ENCODE results near the gene INSR. TPM values are rescaled to one million over a fixed set of nuclear protein-coding genes. Genes with fewer than 3 reads are reported as not detected.
A peak's percentile ranks its signal among the peaks of the same experiment; 100 is the strongest.

INSR gene
- total RNA-seq, 4 donors from 2014 or later = 46.0 to 97.6 (median 68.3) TPM

GRCh38 chr19:7074705-7075282 is 219.4 kb downstream of the INSR start:
- TF ChIP-seq POLR2A (IDR thresholded peaks at IDR 0.05) (no peak), CTCF (IDR thresholded peaks at IDR 0.05) (no peak)
- Histone ChIP-seq H3K27ac (no peak overlapping the region), H3K4me3 (no peak overlapping the region), H3K4me1 (no peaks in the 10 kb centered on the region), H3K36me3 (no peaks in the 10 kb centered on the region), H3K9me3 (peaks cover 0 to 43% of the 10 kb centered on the region in 2 donors), H3K27me3 (no peaks in the 10 kb centered on the region)
- no peak for DNase-seq
- intact Hi-C loops (cut with DNase I; ENCODE audit: low total_unique reads) = no loop called here

- Histone ChIP-seq H3K4me3 (no peak overlapping the region), H3K4me1 (no peaks in the 10 kb centered on the region), H3K27ac (no peak overlapping the region), H3K9me3 (peaks cover 0 to 21% of the 10 kb centered on the region in 2 donors), H3K36me3 (no peaks in the 10 kb centered on the region), H3K27me3 (no peaks in the 10 kb centered on the region)
- DNase-seq = no peak
- TF ChIP-seq CTCF (IDR thresholded peaks at IDR 0.05) (no peak), POLR2A (IDR thresholded peaks at IDR 0.05) (no peak)
- intact Hi-C loops (cut with DNase I; ENCODE audit: low total_unique reads) = no loop called here
These were observed 221.7 kb downstream of the INSR start for GRCh38 chr19:7072541-7072940.

GRCh38 chr19:7069904-7070226 is 224.3 kb downstream of the INSR start:
- no peak for TF ChIP-seq POLR2A (IDR thresholded peaks at IDR 0.05)
- Histone ChIP-seq H3K9me3 (no peaks in the 10 kb centered on the region), H3K4me3 (peak overlapping the region; percentile 67 to 91), H3K4me1 (no peaks in the 10 kb centered on the region), H3K36me3 (no peaks in the 10 kb centered on the region), H3K27ac (peak overlapping the region; percentile 68 to 82), H3K27me3 (no peaks in the 10 kb centered on the region)
- intact Hi-C loops (cut with DNase I; ENCODE audit: low total_unique reads) = no loop called here
- DNase-seq = no peak

- no peaks in the 10 kb centered on the region for H3K9me3 ChIP-seq
- intact Hi-C loops (cut with DNase I; ENCODE audit: low total_unique reads) = no loop called here
- peak; percentile 98 to 99 for DNase-seq
- H3K4me1 ChIP-seq = no peaks in the 10 kb centered on the region
- no peak for TF ChIP-seq CTCF (IDR thresholded peaks at IDR 0.05)
- TF ChIP-seq POLR2A (IDR thresholded peaks at IDR 0.05) = peak in 1 of 2 donors; percentile 42
- peak within 1 kb of the TSS; percentile 68 to 82 for H3K27ac ChIP-seq
- H3K27me3 ChIP-seq = no peaks in the 10 kb centered on the region
- H3K4me3 ChIP-seq = peak within 1 kb of the TSS; percentile 67 to 91
- H3K36me3 ChIP-seq = no peaks in the 10 kb centered on the region
These were observed 224.9 kb downstream of the INSR start, which contains the start of gene ZNF557 for GRCh38 chr19:7069042-7069903. Gene ZNF557 (plus strand): TSS chr19:7069703. CDS start chr19:7075075, 5,372 bp downstream.

- H3K27ac ChIP-seq = peak overlapping the region; percentile 18 to 68
- no peak for TF ChIP-seq CTCF (IDR thresholded peaks at IDR 0.05)
- no peak for TF ChIP-seq POLR2A (IDR thresholded peaks at IDR 0.05)
These were observed 225.6 kb downstream of the INSR start for GRCh38 chr19:7068599-7068998.

More at GRCh38 chr19:7068599-7068998, 225.6 kb downstream of the INSR start:
- no peaks in the 10 kb centered on the region for H3K27me3 ChIP-seq
- no peaks in the 10 kb centered on the region for H3K36me3 ChIP-seq
- intact Hi-C loops (cut with DNase I; ENCODE audit: low total_unique reads) = no loop called here
- H3K9me3 ChIP-seq = no peaks in the 10 kb centered on the region
- H3K4me3 ChIP-seq = peak overlapping the region in 1 of 2 donors; percentile 91
- no peaks in the 10 kb centered on the region for H3K4me1 ChIP-seq
- no peak for DNase-seq
